Stimulated activated CD4-positive, alpha-beta T cell treated with anti-CD3 and anti-CD28 coated beads, Interleukin-4, amount 100 ng/mL, for 4 hours (primary cell): ENCODE data around the gene KIF19.

ENCODE experiments used
- DNase-seq, 2 experiments: peaks; one replicate each; pipeline ENCODE4 v3.0.0-alpha.2; 2020

The KIF19 gene

GRCh38 chr17:74307984-74308773, 17.8 kb upstream of the KIF19 start:
- no peak for DNase-seq

GRCh38 chr17:74309902-74310301, 16.1 kb upstream of the KIF19 start:
- DNase-seq, result no peak

- DNase-seq, result no peak
Measured at GRCh38 chr17:74314877-74315276, 11.1 kb upstream of the KIF19 start.

GRCh38 chr17:74316220-74316619, 9.8 kb upstream of the KIF19 start:
- no peak for DNase-seq

- DNase-seq, result no peak
Measured at GRCh38 chr17:74317071-74317470, 9.0 kb upstream of the KIF19 start.

- DNase-seq, result no peak
Measured at GRCh38 chr17:74318391-74318790, 7.6 kb upstream of the KIF19 start.

GRCh38 chr17:74324521-74324920, 1.5 kb upstream of the KIF19 start:
- DNase-seq, result no peak

GRCh38 chr17:74325376-74325742, 667 bp upstream of the KIF19 start:
- DNase-seq, result no peak

- DNase-seq, result no peak
Measured at GRCh38 chr17:74326506-74326905, 480 bp downstream of the KIF19 start.

GRCh38 chr17:74328487-74328886, 2.5 kb downstream of the KIF19 start:
- no peak for DNase-seq

GRCh38 chr17:74329378-74329777, 3.4 kb downstream of the KIF19 start:
- DNase-seq, result no peak

- no peak for DNase-seq
Measured at GRCh38 chr17:74330446-74330845, 4.4 kb downstream of the KIF19 start.

GRCh38 chr17:74332017-74332650, 6.1 kb downstream of the KIF19 start:
- no peak for DNase-seq

GRCh38 chr17:74332763-74333283, 6.8 kb downstream of the KIF19 start:
- DNase-seq, result no peak

GRCh38 chr17:74334393-74335039, 8.5 kb downstream of the KIF19 start:
- no peak for DNase-seq

GRCh38 chr17:74335529-74336062, 9.6 kb downstream of the KIF19 start:
- DNase-seq, result no peak

GRCh38 chr17:74336307-74336706, 10.3 kb downstream of the KIF19 start:
- no peak for DNase-seq

- DNase-seq, result no peak
Measured at GRCh38 chr17:74337834-74338500, 11.9 kb downstream of the KIF19 start.

- DNase-seq, result no peak
Measured at GRCh38 chr17:74339537-74340195, 13.6 kb downstream of the KIF19 start.

GRCh38 chr17:74340470-74341023, 14.5 kb downstream of the KIF19 start:
- DNase-seq, result no peak

GRCh38 chr17:74342224-74342623, 16.2 kb downstream of the KIF19 start:
- DNase-seq, result no peak

- no peak for DNase-seq
Measured at GRCh38 chr17:74343121-74343520, 17.1 kb downstream of the KIF19 start.
